Measurements from ENCODE around the gene SNRPD3.

GRCh38 chr22:24584166-24584790, 28.5 kb downstream of the SNRPD3 start:
- TF ChIP-seq CTCF (IDR thresholded peaks at IDR 0.05) (no peak), POLR2A (IDR thresholded peaks at IDR 0.05) (no peak)
